Measurements from ENCODE around the gene CCIN. TPM values are rescaled to one million over a fixed set of nuclear protein-coding genes. Genes with fewer than 3 reads are reported as not detected.

The CCIN gene
- total and polyA plus RNA-seq, 9 of the 15 experiments (the other 6 are each of a cell fraction or from before 2014, with no cell fraction given), result not detected

DNA sequence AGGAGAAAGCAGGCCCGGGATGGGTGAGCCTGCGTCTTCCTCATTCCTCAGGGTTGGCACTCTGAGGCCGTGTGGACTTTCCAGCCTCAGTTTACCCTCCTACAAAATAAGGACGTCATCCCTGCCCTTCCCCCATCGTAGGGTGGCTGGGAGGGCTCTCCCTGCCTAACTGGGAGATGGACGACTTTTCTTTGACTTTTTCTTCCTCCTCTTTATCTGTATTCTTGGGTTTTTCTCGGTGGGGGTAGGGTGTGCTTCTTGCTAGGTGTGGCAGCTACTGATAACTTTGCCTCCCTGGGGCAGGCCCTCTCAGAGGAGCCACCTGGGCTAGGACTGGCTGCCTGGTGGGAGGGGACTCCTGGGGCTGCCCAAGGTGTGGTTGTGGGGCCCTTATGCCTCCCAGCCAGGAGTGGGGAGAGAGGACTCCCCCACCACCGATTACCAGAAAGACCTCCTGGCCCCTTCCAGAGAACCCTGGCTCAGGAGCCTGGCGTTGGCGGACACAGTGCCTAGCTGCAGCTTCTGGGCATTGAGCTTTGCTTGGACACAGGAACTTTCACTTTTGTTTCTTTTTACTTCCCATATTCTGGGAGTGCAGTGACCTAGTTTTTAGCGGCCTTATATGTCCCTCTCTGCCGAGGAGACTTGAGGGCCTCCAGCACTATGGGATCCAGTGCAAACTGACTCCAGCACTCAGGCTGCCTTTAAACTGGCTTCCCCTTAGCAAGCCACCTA lies 26.5 kb upstream of the CCIN start (continued):
- TF ChIP-seq BRF1 (IDR thresholded peaks at IDR 0.05; ENCODE audit: borderline replicate concordance, extremely low read depth, insufficient read length), result no peak
- TF ChIP-seq DNMT1 (IDR thresholded peaks at IDR 0.05), result no peak
- TF ChIP-seq ZBTB8A (IDR thresholded peaks at IDR 0.05; ENCODE audit: partially characterized antibody), result no peak
- TF ChIP-seq ETS2 (tag; IDR thresholded peaks at IDR 0.05; ENCODE audit: borderline replicate concordance, poor library complexity, severe bottlenecking), result no peak
- TF ChIP-seq ATF1 (CRISPR knock-in tag; IDR thresholded peaks at IDR 0.05), result no peak
- no peak; the same call in 1 of the 2 replicates for TF ChIP-seq ATF1 (tag; IDR thresholded peaks at IDR 0.05)
- no peak for TF ChIP-seq ZNF668 (CRISPR knock-in tag; IDR thresholded peaks at IDR 0.05)
- TF ChIP-seq ZNF408 (CRISPR knock-in tag; IDR thresholded peaks at IDR 0.05; ENCODE audit: low read depth), result no peak
- TF ChIP-seq, protein P1, sequence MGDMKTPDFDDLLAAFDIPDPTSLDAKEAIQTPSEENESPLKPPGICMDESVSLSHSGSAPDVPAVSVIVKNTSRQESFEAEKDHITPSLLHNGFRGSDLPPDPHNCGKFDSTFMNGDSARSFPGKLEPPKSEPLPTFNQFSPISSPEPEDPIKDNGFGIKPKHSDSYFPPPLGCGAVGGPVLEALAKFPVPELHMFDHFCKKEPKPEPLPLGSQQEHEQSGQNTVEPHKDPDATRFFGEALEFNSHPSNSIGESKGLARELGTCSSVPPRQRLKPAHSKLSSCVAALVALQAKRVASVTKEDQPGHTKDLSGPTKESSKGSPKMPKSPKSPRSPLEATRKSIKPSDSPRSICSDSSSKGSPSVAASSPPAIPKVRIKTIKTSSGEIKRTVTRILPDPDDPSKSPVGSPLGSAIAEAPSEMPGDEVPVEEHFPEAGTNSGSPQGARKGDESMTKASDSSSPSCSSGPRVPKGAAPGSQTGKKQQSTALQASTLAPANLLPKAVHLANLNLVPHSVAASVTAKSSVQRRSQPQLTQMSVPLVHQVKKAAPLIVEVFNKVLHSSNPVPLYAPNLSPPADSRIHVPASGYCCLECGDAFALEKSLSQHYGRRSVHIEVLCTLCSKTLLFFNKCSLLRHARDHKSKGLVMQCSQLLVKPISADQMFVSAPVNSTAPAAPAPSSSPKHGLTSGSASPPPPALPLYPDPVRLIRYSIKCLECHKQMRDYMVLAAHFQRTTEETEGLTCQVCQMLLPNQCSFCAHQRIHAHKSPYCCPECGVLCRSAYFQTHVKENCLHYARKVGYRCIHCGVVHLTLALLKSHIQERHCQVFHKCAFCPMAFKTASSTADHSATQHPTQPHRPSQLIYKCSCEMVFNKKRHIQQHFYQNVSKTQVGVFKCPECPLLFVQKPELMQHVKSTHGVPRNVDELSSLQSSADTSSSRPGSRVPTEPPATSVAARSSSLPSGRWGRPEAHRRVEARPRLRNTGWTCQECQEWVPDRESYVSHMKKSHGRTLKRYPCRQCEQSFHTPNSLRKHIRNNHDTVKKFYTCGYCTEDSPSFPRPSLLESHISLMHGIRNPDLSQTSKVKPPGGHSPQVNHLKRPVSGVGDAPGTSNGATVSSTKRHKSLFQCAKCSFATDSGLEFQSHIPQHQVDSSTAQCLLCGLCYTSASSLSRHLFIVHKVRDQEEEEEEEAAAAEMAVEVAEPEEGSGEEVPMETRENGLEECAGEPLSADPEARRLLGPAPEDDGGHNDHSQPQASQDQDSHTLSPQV (IDR thresholded peaks at IDR 0.05), result peak; percentile 85
- TF ChIP-seq CBFB (CRISPR knock-in tag; IDR thresholded peaks at IDR 0.05), result no peak
- TF ChIP-seq DDX20 (tag; IDR thresholded peaks at IDR 0.05; ENCODE audit: low read depth), result no peak
- 0 out of 2 replicates have a peak, but pooled peaks have one; percentile 29 for TF ChIP-seq KLF16 (IDR thresholded peaks at IDR 0.05)
- TF ChIP-seq RFX1 (IDR thresholded peaks at IDR 0.05), result no peak
- TF ChIP-seq, protein P2, sequence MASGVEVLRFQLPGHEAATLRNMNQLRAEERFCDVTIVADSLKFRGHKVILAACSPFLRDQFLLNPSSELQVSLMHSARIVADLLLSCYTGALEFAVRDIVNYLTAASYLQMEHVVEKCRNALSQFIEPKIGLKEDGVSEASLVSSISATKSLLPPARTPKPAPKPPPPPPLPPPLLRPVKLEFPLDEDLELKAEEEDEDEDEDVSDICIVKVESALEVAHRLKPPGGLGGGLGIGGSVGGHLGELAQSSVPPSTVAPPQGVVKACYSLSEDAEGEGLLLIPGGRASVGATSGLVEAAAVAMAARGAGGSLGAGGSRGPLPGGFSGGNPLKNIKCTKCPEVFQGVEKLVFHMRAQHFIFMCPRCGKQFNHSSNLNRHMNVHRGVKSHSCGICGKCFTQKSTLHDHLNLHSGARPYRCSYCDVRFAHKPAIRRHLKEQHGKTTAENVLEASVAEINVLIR (CRISPR knock-in tag; IDR thresholded peaks at IDR 0.05), result no peak
- no peak for TF ChIP-seq ZNF175 (CRISPR knock-in tag; IDR thresholded peaks at IDR 0.05; ENCODE audit: low read depth)
- TF ChIP-seq ZEB2 (IDR thresholded peaks at IDR 0.05), result peak; percentile 48; the same call in 1 of the 2 replicates
- peak; percentile 68; the same call in 1 of the 2 replicates for TF ChIP-seq POLR2AphosphoS5 (IDR thresholded peaks at IDR 0.05; ENCODE audit: control insufficient read depth, insufficient read depth, low read depth, low read length)
- TF ChIP-seq PHB2 (IDR thresholded peaks at IDR 0.05; ENCODE audit: low read depth), result no peak
- peak; percentile 69 for TF ChIP-seq SMARCA4 (IDR thresholded peaks at IDR 0.05)
- TF ChIP-seq, protein P3, sequence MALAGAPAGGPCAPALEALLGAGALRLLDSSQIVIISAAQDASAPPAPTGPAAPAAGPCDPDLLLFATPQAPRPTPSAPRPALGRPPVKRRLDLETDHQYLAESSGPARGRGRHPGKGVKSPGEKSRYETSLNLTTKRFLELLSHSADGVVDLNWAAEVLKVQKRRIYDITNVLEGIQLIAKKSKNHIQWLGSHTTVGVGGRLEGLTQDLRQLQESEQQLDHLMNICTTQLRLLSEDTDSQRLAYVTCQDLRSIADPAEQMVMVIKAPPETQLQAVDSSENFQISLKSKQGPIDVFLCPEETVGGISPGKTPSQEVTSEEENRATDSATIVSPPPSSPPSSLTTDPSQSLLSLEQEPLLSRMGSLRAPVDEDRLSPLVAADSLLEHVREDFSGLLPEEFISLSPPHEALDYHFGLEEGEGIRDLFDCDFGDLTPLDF (CRISPR knock-in tag; IDR thresholded peaks at IDR 0.05), result no peak
- TF ChIP-seq CBFA2T3 (IDR thresholded peaks at IDR 0.05), result peak; percentile 92
- TF ChIP-seq MAZ (CRISPR knock-in tag; conservative IDR thresholded peaks at IDR 0.05 in 1 of 2, IDR thresholded peaks at IDR 0.05 in 1 of 2), result no peak
- peak; percentile 29 to 52; a peak in 3 of 4 replicates for TF ChIP-seq TRIM24 (IDR thresholded peaks at IDR 0.05)
- no peak for TF ChIP-seq KDM4B (IDR thresholded peaks at IDR 0.05; ENCODE audit: borderline replicate concordance in 2 of 2, low read depth in 1 of 2)

Data from K562 (cell line).